Measurements from ENCODE around the gene CCDC190. TPM values are rescaled to one million over a fixed set of nuclear protein-coding genes. Genes with fewer than 3 reads are reported as not detected.
"Not testable (repeated sequence)": the region's sequence is repeated elsewhere in the genome, so short reads cannot be mapped to it uniquely, and the experiment has no call there.

Gene CCDC190
- total and polyA plus RNA-seq, 9 of the 15 experiments (the other 6 are each of a cell fraction or from before 2014, with no cell fraction given) = not detected

- FAIRE-seq = no peak
- CTCF ChIA-PET (ENCODE audit: low intra/inter-chr PET ratio) = no interaction called here
- no peaks in the 10 kb centered on the region for H3K9me1 ChIP-seq (ENCODE audit: control insufficient read depth, insufficient read depth, low read length)
- H3K27me3 ChIP-seq (ENCODE audit: control insufficient read depth in 2 of 2, insufficient read depth in 2 of 2, low read length in 2 of 2) = no peaks in the 10 kb centered on the region
- no peak overlapping the region for H3K27ac ChIP-seq (ENCODE audit: extremely low read depth, low read depth, low read length)
- no peaks in the 10 kb centered on the region; the same call in 1 of the 2 replicates for H3K9me3 ChIP-seq (replicated peaks; ENCODE audit: control insufficient read depth, insufficient read depth, low read depth, low read length)
- no peak overlapping the region for H2AFZ ChIP-seq (ENCODE audit: low read depth, low read length)
- H3K36me3 ChIP-seq (ENCODE audit: control insufficient read depth, insufficient read depth, low read length) = no peaks in the 10 kb centered on the region
- ATAC-seq = no peak
- H3K9ac ChIP-seq (ENCODE audit: insufficient read depth in 1 of 2, low read depth in 2 of 2, low read length in 2 of 2) = no peak overlapping the region
- intact Hi-C loops (cut with micrococcal nuclease) = no loop called here
- H3K4me2 ChIP-seq (ENCODE audit: insufficient read depth, low read length) = no peak overlapping the region
- no peaks in the 10 kb centered on the region for H4K20me1 ChIP-seq (replicated peaks; ENCODE audit: control insufficient read depth, insufficient read depth, low read length)
- DNase-seq (ENCODE audit: extremely low read depth in 1 of 4, low spot score in 3 of 4) = no peak
- H3K79me2 ChIP-seq (ENCODE audit: control insufficient read depth, insufficient read depth, low read length) = no peaks in the 10 kb centered on the region
- H3K4me1 ChIP-seq (replicated peaks in 1 of 2; ENCODE audit: control insufficient read depth in 2 of 2, insufficient read depth in 2 of 2, low read length in 2 of 2) = no peaks in the 10 kb centered on the region; a peak in 1 of 5 replicates
- POLR2A ChIA-PET = interaction anchor here (1.2 kb wide), 1 partner anchor 11 kb away, joined by 3 read pairs; no protein-coding TSS in a partner anchor
- H3K4me3 ChIP-seq = no peak overlapping the region
- TF ChIP-seq ESRRA (IDR thresholded peaks at IDR 0.05; ENCODE audit: borderline replicate concordance, low read depth) (no peak), PPARD (CRISPR knock-in tag; IDR thresholded peaks at IDR 0.05) (no peak), MAZ (CRISPR knock-in tag; conservative IDR thresholded peaks at IDR 0.05 in 1 of 2, IDR thresholded peaks at IDR 0.05 in 1 of 2) (no peak), ZNF79 (CRISPR knock-in tag; IDR thresholded peaks at IDR 0.05; ENCODE audit: low read depth) (no peak), TAF9B (IDR thresholded peaks at IDR 0.05; ENCODE audit: partially characterized antibody) (no peak), EGR1 (conservative IDR thresholded peaks at IDR 0.05) (no peak), ZBED1 (IDR thresholded peaks at IDR 0.05) (no peak), CTCFL (IDR thresholded peaks at IDR 0.05; ENCODE audit: borderline replicate concordance, insufficient read depth, low read depth, low read length, poor library complexity, severe bottlenecking) (no peak), ZNF77 (CRISPR knock-in tag; IDR thresholded peaks at IDR 0.05) (no peak), ZNF583 (CRISPR knock-in tag; IDR thresholded peaks at IDR 0.05) (no peak), CCNT2 (IDR thresholded peaks at IDR 0.05; ENCODE audit: borderline replicate concordance, extremely low read depth, insufficient read length, low read depth, low read length) (no peak), ERF (CRISPR knock-in tag; IDR thresholded peaks at IDR 0.05) (no peak)
- TF ChIP-seq, protein P1, sequence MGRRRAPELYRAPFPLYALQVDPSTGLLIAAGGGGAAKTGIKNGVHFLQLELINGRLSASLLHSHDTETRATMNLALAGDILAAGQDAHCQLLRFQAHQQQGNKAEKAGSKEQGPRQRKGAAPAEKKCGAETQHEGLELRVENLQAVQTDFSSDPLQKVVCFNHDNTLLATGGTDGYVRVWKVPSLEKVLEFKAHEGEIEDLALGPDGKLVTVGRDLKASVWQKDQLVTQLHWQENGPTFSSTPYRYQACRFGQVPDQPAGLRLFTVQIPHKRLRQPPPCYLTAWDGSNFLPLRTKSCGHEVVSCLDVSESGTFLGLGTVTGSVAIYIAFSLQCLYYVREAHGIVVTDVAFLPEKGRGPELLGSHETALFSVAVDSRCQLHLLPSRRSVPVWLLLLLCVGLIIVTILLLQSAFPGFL (CRISPR knock-in tag; IDR thresholded peaks at IDR 0.05) = no peak
- no TSS peak for BruUV-seq (replicated peaks)
- 3% methylated on average over 3 of the region's 3 CpGs for WGBS (ENCODE audit: insufficient coverage, low coverage, missing lambda C conversion rate)
- in situ Hi-C loops (cut with MboI) = no loop called here
These were observed 12.0 kb upstream of the CCDC190 start for GRCh38 chr1:162872981-162873380.

DNA sequence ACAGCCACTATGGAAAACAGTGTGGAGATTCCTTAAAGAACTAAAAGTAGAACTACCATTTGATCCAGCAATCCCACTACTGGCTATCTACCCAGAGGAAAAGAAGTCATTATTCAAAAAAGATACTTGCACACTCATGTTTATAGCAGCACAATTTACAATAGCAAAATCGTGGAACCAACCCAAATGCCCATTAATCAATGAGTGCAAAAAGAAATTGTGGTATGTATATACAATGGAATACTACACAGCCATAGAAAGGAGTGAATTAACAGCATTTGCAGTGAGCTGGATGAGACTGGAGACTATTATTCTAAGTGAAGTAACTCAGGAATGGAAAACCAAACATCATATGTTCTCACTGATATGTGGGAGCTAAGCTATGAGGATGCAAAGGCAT is 10.4 kb upstream of the CCDC190 start:
- H3K36me3 ChIP-seq (ENCODE audit: control insufficient read depth, insufficient read depth, low read length); H4K20me1 ChIP-seq (replicated peaks; ENCODE audit: control insufficient read depth, insufficient read depth, low read length); ATAC-seq; BruUV-seq (replicated peaks); H2AFZ ChIP-seq (ENCODE audit: low read depth, low read length); intact Hi-C loops (cut with micrococcal nuclease); DNase-seq (ENCODE audit: extremely low read depth in 1 of 4, low spot score in 3 of 4); H3K4me2 ChIP-seq (ENCODE audit: insufficient read depth, low read length); H3K9me1 ChIP-seq (ENCODE audit: control insufficient read depth, insufficient read depth, low read length); FAIRE-seq; H3K9ac ChIP-seq (ENCODE audit: insufficient read depth in 1 of 2, low read depth in 2 of 2, low read length in 2 of 2); H3K4me3 ChIP-seq; POLR2A ChIA-PET; H3K9me3 ChIP-seq (replicated peaks; ENCODE audit: control insufficient read depth, insufficient read depth, low read depth, low read length); CTCF ChIA-PET (ENCODE audit: low intra/inter-chr PET ratio); in situ Hi-C loops (cut with MboI); H3K27me3 ChIP-seq (ENCODE audit: control insufficient read depth in 2 of 2, insufficient read depth in 2 of 2, low read length in 2 of 2); H3K27ac ChIP-seq (ENCODE audit: extremely low read depth, low read depth, low read length); H3K79me2 ChIP-seq (ENCODE audit: control insufficient read depth, insufficient read depth, low read length); H3K4me1 ChIP-seq (replicated peaks in 1 of 2; ENCODE audit: control insufficient read depth in 2 of 2, insufficient read depth in 2 of 2, low read length in 2 of 2): not testable (repeated sequence)
- WGBS (ENCODE audit: insufficient coverage, low coverage, missing lambda C conversion rate) = 0% methylated on average over 1 of the region's 1 CpG

Measured in K562 (cell line).